ENCODE data around the gene RAB28.
"Not testable (repeated sequence)": the region's sequence is repeated elsewhere in the genome, so short reads cannot be mapped to it uniquely, and the experiment has no call there.

Gene RAB28

GRCh38 chr4:13449590-13449989 lies 34.5 kb downstream of the RAB28 start:
- no peak for DNase-seq (ENCODE audit: low read depth)

GRCh38 chr4:13445841-13446790 lies 38.0 kb downstream of the RAB28 start:
- no peak for DNase-seq (ENCODE audit: low read depth)

- DNase-seq (ENCODE audit: low read depth), result no peak
Observed at GRCh38 chr4:13441506-13441905, 42.6 kb downstream of the RAB28 start.

GRCh38 chr4:13436962-13437361 lies 47.2 kb downstream of the RAB28 start:
- DNase-seq (ENCODE audit: low read depth), result no peak

GRCh38 chr4:13432453-13432852 lies 51.7 kb downstream of the RAB28 start:
- DNase-seq (ENCODE audit: low read depth), result no peak

GRCh38 chr4:13430834-13431568 lies 53.1 kb downstream of the RAB28 start:
- DNase-seq (ENCODE audit: low read depth), result no peak

- peak; percentile 21 for DNase-seq (ENCODE audit: low read depth)
Observed at GRCh38 chr4:13427599-13428325, 56.4 kb downstream of the RAB28 start.

GRCh38 chr4:13415068-13415785 lies 68.9 kb downstream of the RAB28 start:
- no peak for DNase-seq (ENCODE audit: low read depth)

GRCh38 chr4:13413729-13414437 lies 70.3 kb downstream of the RAB28 start:
- peak; percentile 1 for DNase-seq (ENCODE audit: low read depth)

GRCh38 chr4:13411942-13412341 lies 72.2 kb downstream of the RAB28 start:
- no peak for DNase-seq (ENCODE audit: low read depth)

GRCh38 chr4:13409324-13409723 lies 74.8 kb downstream of the RAB28 start:
- DNase-seq (ENCODE audit: low read depth), result no peak

- DNase-seq (ENCODE audit: low read depth), result not testable (repeated sequence)
Observed at GRCh38 chr4:13406156-13406555, 78.0 kb downstream of the RAB28 start.

- no peak for DNase-seq (ENCODE audit: low read depth)
Observed at GRCh38 chr4:13403833-13404232, 80.3 kb downstream of the RAB28 start.

- no peak for DNase-seq (ENCODE audit: low read depth)
Observed at GRCh38 chr4:13403326-13403725, 80.8 kb downstream of the RAB28 start.

GRCh38 chr4:13399257-13399656 lies 84.9 kb downstream of the RAB28 start:
- peak; percentile 7 for DNase-seq (ENCODE audit: low read depth)

GRCh38 chr4:13396161-13396560 lies 88.0 kb downstream of the RAB28 start:
- no peak for DNase-seq (ENCODE audit: low read depth)

- DNase-seq (ENCODE audit: low read depth), result not testable (repeated sequence)
Observed at GRCh38 chr4:13389901-13390300, 94.2 kb downstream of the RAB28 start.

GRCh38 chr4:13386405-13387107 lies 97.6 kb downstream of the RAB28 start:
- no peak for DNase-seq (ENCODE audit: low read depth)

GRCh38 chr4:13384055-13384454 lies 100.1 kb downstream of the RAB28 start:
- no peak for DNase-seq (ENCODE audit: low read depth)

GRCh38 chr4:13378973-13379759 lies 105.0 kb downstream of the RAB28 start:
- DNase-seq (ENCODE audit: low read depth), result no peak
